Prostate gland (tissue), 2 donors: ENCODE measurements around the gene MTOR.

Experiments
- CTCF ChIP-seq, 4 experiments: fragments of 200-600 bp in 2 of 4; fragments of 450-650 bp in 2 of 4; sonication (generic) in 2 of 4; IDR thresholded peaks; 1 replicate in 3 of 4; 2 replicates in 1 of 4; pipeline ENCODE4 v1.5.1; 2016 to 2019; ENCODE audit warnings: antibody characterized with exemption in 4 of 4, mild to moderate bottlenecking in 2 of 4, moderate library complexity in 2 of 4
- POLR2A ChIP-seq: fragments of 450-650 bp; IDR thresholded peaks from one replicate; pipeline ENCODE4 v1.6.1; 2016; ENCODE audit warnings: antibody characterized with exemption, mild to moderate bottlenecking
- POLR2AphosphoS5 ChIP-seq: sonication (generic); formaldehyde crosslinking; IDR thresholded peaks from one replicate; pipeline ENCODE4 v1.6.1; 2017; ENCODE audit warnings: antibody characterized with exemption

GRCh38 chr1:11293856-11294255, 31.5 kb upstream of the MTOR start:
- no peak for TF ChIP-seq CTCF (IDR thresholded peaks at IDR 0.05)
- no peak for TF ChIP-seq POLR2A
- peak; percentile 33 for TF ChIP-seq POLR2AphosphoS5
